GM23338 (cell line): ENCODE results near the gene PNPLA2. TPM values are rescaled to one million over a fixed set of nuclear protein-coding genes. Genes with fewer than 3 reads are reported as not detected.

Source experiments
- ATAC-seq: fragments of 200-7000 bp; cut with Tn5 transposase; 3 replicates; pipeline ENCODE4 v1.9.1; 2020
- DNase-seq: peaks from one replicate; pipeline ENCODE4 v3.0.0-alpha.2; 2015; ENCODE audit warnings: low spot score
- H2AFZ ChIP-seq: fragments of 200-600 bp; sonication (generic); 2 replicates; pipeline ENCODE4 v1.8.0; 2016; ENCODE audit warnings: antibody characterized with exemption, mild to moderate bottlenecking, moderate library complexity
- H3F3A ChIP-seq: fragments of 200-600 bp; sonication (generic); replicated peaks from 2 replicates; pipeline ENCODE4 v1.8.0; 2017; ENCODE audit warnings: antibody characterized with exemption, mixed run types, low read depth
- H3K27ac ChIP-seq: fragments of 200-600 bp; sonication (generic); 2 replicates; pipeline ENCODE4 v1.6.1; 2016; ENCODE audit warnings: low read depth
- H3K27me3 ChIP-seq: fragments of 200-600 bp; sonication (generic); 2 replicates; pipeline ENCODE4 v1.8.0; 2016; ENCODE audit warnings: mild to moderate bottlenecking, mixed run types, moderate library complexity; ENCODE audit not compliant: insufficient read depth
- H3K36me3 ChIP-seq: fragments of 200-600 bp; sonication (generic); 2 replicates; pipeline ENCODE4 v1.8.0; 2016; ENCODE audit warnings: mild to moderate bottlenecking; ENCODE audit not compliant: insufficient read depth
- H3K4me1 ChIP-seq: fragments of 200-600 bp; sonication (generic); 2 replicates; pipeline ENCODE4 v1.8.0; 2016; ENCODE audit warnings: mild to moderate bottlenecking, moderate library complexity; ENCODE audit not compliant: insufficient read depth
- H3K4me2 ChIP-seq: fragments of 200-600 bp; sonication (generic); 2 replicates; pipeline ENCODE4 v1.7.1; 2017; ENCODE audit warnings: mixed run types
- H3K4me3 ChIP-seq: fragments of 200-600 bp; sonication (generic); 2 replicates; pipeline ENCODE4 v1.6.1; 2016; ENCODE audit warnings: mixed run types
- H3K79me2 ChIP-seq: fragments of 200-600 bp; sonication (generic); replicated peaks from 2 replicates; pipeline ENCODE4 v1.8.0; 2017; ENCODE audit warnings: mild to moderate bottlenecking; ENCODE audit not compliant: insufficient read depth
- H3K9me2 ChIP-seq: fragments of 200-600 bp; sonication (generic); 2 replicates; pipeline ENCODE4 v1.8.0; 2017; ENCODE audit not compliant: insufficient read depth
- H4K20me1 ChIP-seq: fragments of 200-600 bp; sonication (generic); replicated peaks from 2 replicates; pipeline ENCODE4 v1.8.0; 2017; ENCODE audit warnings: mild to moderate bottlenecking; ENCODE audit not compliant: insufficient read depth
- H3K27ac Mint-ChIP-seq: 2 replicates; pipeline ENCODE4 v1.8.0; 2020; ENCODE audit warnings: inconsistent platforms, mild to moderate bottlenecking, moderate library complexity, mixed read lengths
- H3K27me3 Mint-ChIP-seq: 3 replicates; pipeline ENCODE4 v1.8.0; 2022; ENCODE audit warnings: low read depth, mild to moderate bottlenecking, moderate library complexity, mixed read lengths, inconsistent platforms; ENCODE audit not compliant: insufficient read depth, poor library complexity
- H3K36me3 Mint-ChIP-seq: 3 replicates; pipeline ENCODE4 v1.8.0; 2021; ENCODE audit warnings: low read depth, mild to moderate bottlenecking, inconsistent platforms, moderate library complexity, mixed read lengths
- H3K4me1 Mint-ChIP-seq: 3 replicates; pipeline ENCODE4 v1.8.0; 2020; ENCODE audit warnings: mild to moderate bottlenecking, inconsistent platforms, mixed read lengths
- H3K4me3 Mint-ChIP-seq: 3 replicates; pipeline ENCODE4 v1.8.0; 2021; ENCODE audit warnings: moderate library complexity, mild to moderate bottlenecking, inconsistent platforms, mixed read lengths
- H3K9me3 Mint-ChIP-seq: 3 replicates; pipeline ENCODE4 v1.8.0; 2020; ENCODE audit warnings: moderate library complexity, mild to moderate bottlenecking, inconsistent platforms, mixed read lengths
- CREB1 ChIP-seq: fragments of 250-450 bp; sonication (Bioruptor Pico); IDR thresholded peaks from 2 replicates; pipeline ENCODE4 v1.5.0; 2020; ENCODE audit warnings: low read depth, mild to moderate bottlenecking, moderate library complexity
- EZH2 ChIP-seq: fragments of 200-600 bp; sonication (generic); IDR thresholded peaks from one replicate; pipeline ENCODE4 v1.8.0; 2017; ENCODE audit warnings: antibody characterized with exemption, mild to moderate bottlenecking, low read depth; ENCODE audit not compliant: unreplicated experiment
- EZH2phosphoT487 ChIP-seq: fragments of 200-600 bp; sonication (generic); IDR thresholded peaks from one replicate; pipeline ENCODE4 v1.8.1; 2018; ENCODE audit warnings: antibody characterized with exemption; ENCODE audit not compliant: unreplicated experiment
- JUNB ChIP-seq: IDR thresholded peaks from one replicate; pipeline ENCODE4 v1.6.1; 2016; ENCODE audit warnings: antibody characterized with exemption; ENCODE audit not compliant: unreplicated experiment
- NANOG ChIP-seq: IDR thresholded peaks from 2 replicates; pipeline ENCODE4 v1.6.1; 2016; ENCODE audit warnings: antibody characterized with exemption, borderline replicate concordance
- POLR2AphosphoS5 ChIP-seq: IDR thresholded peaks from 2 replicates; pipeline ENCODE4 v1.6.1; 2016; ENCODE audit warnings: antibody characterized with exemption, low read depth
- STAT1 ChIP-seq: IDR thresholded peaks from one replicate; pipeline ENCODE4 v1.6.1; 2016; ENCODE audit warnings: antibody characterized with exemption; ENCODE audit not compliant: unreplicated experiment
- ZNF114 ChIP-seq: fragments of 250-450 bp; sonication (Bioruptor Pico); IDR thresholded peaks from 2 replicates; pipeline ENCODE4 v1.5.0; 2020; ENCODE audit warnings: mild to moderate bottlenecking, moderate library complexity
- ZNF331 ChIP-seq: fragments of 250-450 bp; sonication (Bioruptor Pico); IDR thresholded peaks from 2 replicates; pipeline ENCODE4 v1.5.0; 2020; ENCODE audit warnings: low read depth, mild to moderate bottlenecking, moderate library complexity
- ZNF462 ChIP-seq: fragments of 250-450 bp; sonication (Bioruptor Pico); IDR thresholded peaks from 2 replicates; pipeline ENCODE4 v1.5.0; 2020; ENCODE audit warnings: mild to moderate bottlenecking, moderate library complexity
- polyA plus RNA-seq: library from polyadenylated mRNA; unstranded; fragments of >200 nt; fragmentation: Nextera tagmentation; extraction: Ambion mirVana; gene quantifications from 2 replicates; pipeline ENCODE4 v1.2.1, GENCODE V29; 2016
- total RNA-seq: library from RNA; depleted of rRNA; stranded (reverse); fragments of >200 nt; shearing (Covaris generic); gene quantifications from 2 replicates; pipeline ENCODE4 v1.2.3, GENCODE V29; 2014
- TF ChIP-seq, protein P1 (sequence below), 2 experiments: fragments of 200-600 bp in 1 of 2; sonication (generic) in 1 of 2; conservative IDR thresholded peaks; 2 replicates each; pipeline versions ENCODE4 v1.5.1 to v1.6.1; 2016 to 2017; ENCODE audit warnings: antibody characterized with exemption in 2 of 2, low read depth in 2 of 2, mild to moderate bottlenecking in 2 of 2, moderate library complexity in 1 of 2
- TF ChIP-seq, protein P2 (sequence below): IDR thresholded peaks from 2 replicates; pipeline ENCODE4 v1.6.1; 2016; ENCODE audit warnings: antibody characterized with exemption
- TF ChIP-seq, protein P3 (sequence below): IDR thresholded peaks from one replicate; pipeline ENCODE4 v1.6.1; 2018; ENCODE audit warnings: antibody characterized with exemption; ENCODE audit not compliant: unreplicated experiment

Gene PNPLA2
- total and polyA plus RNA-seq, 2 experiments from 2014 or later = 31.1 to 45.6 TPM

GRCh38 chr11:836700-837099 lies 18.0 kb downstream of the PNPLA2 start:
- H3K4me2 ChIP-seq = no peak overlapping the region

More at GRCh38 chr11:836700-837099, 18.0 kb downstream of the PNPLA2 start:
- no peak for ATAC-seq
- H3K4me1 ChIP-seq = peaks cover 23% of the 10 kb centered on the region
- peaks cover 6% of the 10 kb centered on the region; the same call in 1 of the 2 replicates for H3K36me3 ChIP-seq
- Mint-ChIP-seq H3K36me3 (peaks cover 38% of the 10 kb centered on the region), H3K27me3 (peaks cover 36% of the 10 kb centered on the region), H3K4me3 (no peak overlapping the region), H3K9me3 (no peaks in the 10 kb centered on the region), H3K27ac (no peak overlapping the region), H3K4me1 (peaks cover 34% of the 10 kb centered on the region)
- peaks cover 17% of the 10 kb centered on the region for H3K79me2 ChIP-seq
- H2AFZ ChIP-seq = no peak overlapping the region
- H3K27ac ChIP-seq = no peak overlapping the region
- H3K4me3 ChIP-seq = no peak overlapping the region
- peaks cover 7% of the 10 kb centered on the region for H3K27me3 ChIP-seq
- no peak for DNase-seq
- TF ChIP-seq EZH2 = no peak
- TF ChIP-seq, protein P1, sequence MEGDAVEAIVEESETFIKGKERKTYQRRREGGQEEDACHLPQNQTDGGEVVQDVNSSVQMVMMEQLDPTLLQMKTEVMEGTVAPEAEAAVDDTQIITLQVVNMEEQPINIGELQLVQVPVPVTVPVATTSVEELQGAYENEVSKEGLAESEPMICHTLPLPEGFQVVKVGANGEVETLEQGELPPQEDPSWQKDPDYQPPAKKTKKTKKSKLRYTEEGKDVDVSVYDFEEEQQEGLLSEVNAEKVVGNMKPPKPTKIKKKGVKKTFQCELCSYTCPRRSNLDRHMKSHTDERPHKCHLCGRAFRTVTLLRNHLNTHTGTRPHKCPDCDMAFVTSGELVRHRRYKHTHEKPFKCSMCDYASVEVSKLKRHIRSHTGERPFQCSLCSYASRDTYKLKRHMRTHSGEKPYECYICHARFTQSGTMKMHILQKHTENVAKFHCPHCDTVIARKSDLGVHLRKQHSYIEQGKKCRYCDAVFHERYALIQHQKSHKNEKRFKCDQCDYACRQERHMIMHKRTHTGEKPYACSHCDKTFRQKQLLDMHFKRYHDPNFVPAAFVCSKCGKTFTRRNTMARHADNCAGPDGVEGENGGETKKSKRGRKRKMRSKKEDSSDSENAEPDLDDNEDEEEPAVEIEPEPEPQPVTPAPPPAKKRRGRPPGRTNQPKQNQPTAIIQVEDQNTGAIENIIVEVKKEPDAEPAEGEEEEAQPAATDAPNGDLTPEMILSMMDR (conservative IDR thresholded peaks at IDR 0.05; ENCODE audit: low read depth in 2 of 2) = no peak
- TF ChIP-seq, protein P2, sequence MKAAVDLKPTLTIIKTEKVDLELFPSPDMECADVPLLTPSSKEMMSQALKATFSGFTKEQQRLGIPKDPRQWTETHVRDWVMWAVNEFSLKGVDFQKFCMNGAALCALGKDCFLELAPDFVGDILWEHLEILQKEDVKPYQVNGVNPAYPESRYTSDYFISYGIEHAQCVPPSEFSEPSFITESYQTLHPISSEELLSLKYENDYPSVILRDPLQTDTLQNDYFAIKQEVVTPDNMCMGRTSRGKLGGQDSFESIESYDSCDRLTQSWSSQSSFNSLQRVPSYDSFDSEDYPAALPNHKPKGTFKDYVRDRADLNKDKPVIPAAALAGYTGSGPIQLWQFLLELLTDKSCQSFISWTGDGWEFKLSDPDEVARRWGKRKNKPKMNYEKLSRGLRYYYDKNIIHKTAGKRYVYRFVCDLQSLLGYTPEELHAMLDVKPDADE = no peak
- no peak for TF ChIP-seq STAT1
- TF ChIP-seq CREB1 (CRISPR knock-in tag) = no peak
- no peak for TF ChIP-seq ZNF114
- no peak for TF ChIP-seq ZNF462 (CRISPR knock-in tag)
- TF ChIP-seq EZH2phosphoT487 = no peak
- TF ChIP-seq, protein P3, sequence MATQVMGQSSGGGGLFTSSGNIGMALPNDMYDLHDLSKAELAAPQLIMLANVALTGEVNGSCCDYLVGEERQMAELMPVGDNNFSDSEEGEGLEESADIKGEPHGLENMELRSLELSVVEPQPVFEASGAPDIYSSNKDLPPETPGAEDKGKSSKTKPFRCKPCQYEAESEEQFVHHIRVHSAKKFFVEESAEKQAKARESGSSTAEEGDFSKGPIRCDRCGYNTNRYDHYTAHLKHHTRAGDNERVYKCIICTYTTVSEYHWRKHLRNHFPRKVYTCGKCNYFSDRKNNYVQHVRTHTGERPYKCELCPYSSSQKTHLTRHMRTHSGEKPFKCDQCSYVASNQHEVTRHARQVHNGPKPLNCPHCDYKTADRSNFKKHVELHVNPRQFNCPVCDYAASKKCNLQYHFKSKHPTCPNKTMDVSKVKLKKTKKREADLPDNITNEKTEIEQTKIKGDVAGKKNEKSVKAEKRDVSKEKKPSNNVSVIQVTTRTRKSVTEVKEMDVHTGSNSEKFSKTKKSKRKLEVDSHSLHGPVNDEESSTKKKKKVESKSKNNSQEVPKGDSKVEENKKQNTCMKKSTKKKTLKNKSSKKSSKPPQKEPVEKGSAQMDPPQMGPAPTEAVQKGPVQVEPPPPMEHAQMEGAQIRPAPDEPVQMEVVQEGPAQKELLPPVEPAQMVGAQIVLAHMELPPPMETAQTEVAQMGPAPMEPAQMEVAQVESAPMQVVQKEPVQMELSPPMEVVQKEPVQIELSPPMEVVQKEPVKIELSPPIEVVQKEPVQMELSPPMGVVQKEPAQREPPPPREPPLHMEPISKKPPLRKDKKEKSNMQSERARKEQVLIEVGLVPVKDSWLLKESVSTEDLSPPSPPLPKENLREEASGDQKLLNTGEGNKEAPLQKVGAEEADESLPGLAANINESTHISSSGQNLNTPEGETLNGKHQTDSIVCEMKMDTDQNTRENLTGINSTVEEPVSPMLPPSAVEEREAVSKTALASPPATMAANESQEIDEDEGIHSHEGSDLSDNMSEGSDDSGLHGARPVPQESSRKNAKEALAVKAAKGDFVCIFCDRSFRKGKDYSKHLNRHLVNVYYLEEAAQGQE = no peak
- no peak for TF ChIP-seq JUNB
- TF ChIP-seq ZNF331 = no peak
- TF ChIP-seq POLR2AphosphoS5 = no peak
- no peak for TF ChIP-seq NANOG
- peaks cover 29% of the 10 kb centered on the region for H3F3A ChIP-seq
- no peaks in the 10 kb centered on the region for H3K9me2 ChIP-seq
- peaks cover 35% of the 10 kb centered on the region for H4K20me1 ChIP-seq
